ENCODE data around the gene PNPLA5. TPM values are rescaled to one million over a fixed set of nuclear protein-coding genes. Genes with fewer than 3 reads are reported as not detected.

The PNPLA5 gene
- not detected for total RNA-seq

GRCh38 chr22:43891360-43892182 is at the start of gene PNPLA5:
PNPLA5 (minus strand) TSS chr22:43892013; CDS start chr22:43891880, 133 bp downstream.
- no peaks in the 10 kb centered on the region for H3K36me3 ChIP-seq (ENCODE audit: control insufficient read depth in 3 of 3, insufficient read depth in 3 of 3, low read length in 3 of 3)
- H3K4me3 ChIP-seq (ENCODE audit: low read length in 3 of 3) = no peak within 1 kb of the TSS
- H3K4me1 ChIP-seq (ENCODE audit: control insufficient read depth in 3 of 3, insufficient read depth in 3 of 3, low read length in 3 of 3) = peaks cover 0 to 7% (median 0%) of the 10 kb centered on the region in 3 donors
- H3K27me3 ChIP-seq (ENCODE audit: control insufficient read depth in 3 of 3, insufficient read depth in 3 of 3, low read length in 3 of 3) = peaks cover 56 to 70% (median 65%) of the 10 kb centered on the region in 3 donors
- H3K9me3 ChIP-seq (ENCODE audit: control insufficient read depth in 3 of 3, low read length in 3 of 3) = no peaks in the 10 kb centered on the region
- no peak within 1 kb of the TSS for H3K9ac ChIP-seq (ENCODE audit: low read depth in 1 of 3, low read length in 3 of 3)
- H3K27ac ChIP-seq (ENCODE audit: low read depth, low read length) = no peak within 1 kb of the TSS

GRCh38 chr22:43941449-43941848 is 49.6 kb upstream of the PNPLA5 start:
- Histone ChIP-seq H3K27ac (ENCODE audit: low read depth, low read length) (no peak overlapping the region), H3K27me3 (ENCODE audit: control insufficient read depth in 3 of 3, insufficient read depth in 3 of 3, low read length in 3 of 3) (peaks cover 0 to 3% (median 0%) of the 10 kb centered on the region in 3 donors), H3K4me3 (ENCODE audit: low read length in 3 of 3) (no peak overlapping the region), H3K9ac (ENCODE audit: low read depth in 1 of 3, low read length in 3 of 3) (no peak overlapping the region), H3K36me3 (ENCODE audit: control insufficient read depth in 3 of 3, insufficient read depth in 3 of 3, low read length in 3 of 3) (no peaks in the 10 kb centered on the region), H3K9me3 (ENCODE audit: control insufficient read depth in 3 of 3, low read length in 3 of 3) (no peaks in the 10 kb centered on the region), H3K4me1 (ENCODE audit: control insufficient read depth in 3 of 3, insufficient read depth in 3 of 3, low read length in 3 of 3) (peaks cover 0 to 2% (median 0%) of the 10 kb centered on the region in 3 donors)

GRCh38 chr22:43931771-43932170 is 40.0 kb upstream of the PNPLA5 start:
- H3K9ac ChIP-seq (ENCODE audit: low read depth in 1 of 3, low read length in 3 of 3) = no peak overlapping the region
- H3K9me3 ChIP-seq (ENCODE audit: control insufficient read depth in 3 of 3, low read length in 3 of 3) = no peaks in the 10 kb centered on the region
- no peak overlapping the region for H3K4me3 ChIP-seq (ENCODE audit: low read length in 3 of 3)
- peaks cover 3 to 4% (median 4%) of the 10 kb centered on the region in 3 donors for H3K27me3 ChIP-seq (ENCODE audit: control insufficient read depth in 3 of 3, insufficient read depth in 3 of 3, low read length in 3 of 3)
- no peak overlapping the region for H3K27ac ChIP-seq (ENCODE audit: low read depth, low read length)
- peaks cover 0 to 4% (median 2%) of the 10 kb centered on the region in 3 donors for H3K4me1 ChIP-seq (ENCODE audit: control insufficient read depth in 3 of 3, insufficient read depth in 3 of 3, low read length in 3 of 3)
- H3K36me3 ChIP-seq (ENCODE audit: control insufficient read depth in 3 of 3, insufficient read depth in 3 of 3, low read length in 3 of 3) = no peaks in the 10 kb centered on the region

- H3K36me3 ChIP-seq (ENCODE audit: control insufficient read depth in 3 of 3, insufficient read depth in 3 of 3, low read length in 3 of 3) = no peaks in the 10 kb centered on the region
- H3K9me3 ChIP-seq (ENCODE audit: control insufficient read depth in 3 of 3, low read length in 3 of 3) = no peaks in the 10 kb centered on the region
- no peak overlapping the region for H3K4me3 ChIP-seq (ENCODE audit: low read length in 3 of 3)
- H3K4me1 ChIP-seq (ENCODE audit: control insufficient read depth in 3 of 3, insufficient read depth in 3 of 3, low read length in 3 of 3) = peaks cover 13 to 21% (median 20%) of the 10 kb centered on the region in 3 donors
- H3K9ac ChIP-seq (ENCODE audit: low read depth in 1 of 3, low read length in 3 of 3) = no peak overlapping the region
- H3K27me3 ChIP-seq (ENCODE audit: control insufficient read depth in 3 of 3, insufficient read depth in 3 of 3, low read length in 3 of 3) = peaks cover 8 to 12% (median 10%) of the 10 kb centered on the region in 3 donors
- no peak overlapping the region for H3K27ac ChIP-seq (ENCODE audit: low read depth, low read length)
These were observed 37.1 kb upstream of the PNPLA5 start for GRCh38 chr22:43928908-43929307.

GRCh38 chr22:43928468-43928867 is 36.7 kb upstream of the PNPLA5 start:
- Histone ChIP-seq H3K4me3 (ENCODE audit: low read length in 3 of 3) (no peak overlapping the region), H3K9me3 (ENCODE audit: control insufficient read depth in 3 of 3, low read length in 3 of 3) (no peaks in the 10 kb centered on the region), H3K27me3 (ENCODE audit: control insufficient read depth in 3 of 3, insufficient read depth in 3 of 3, low read length in 3 of 3) (peaks cover 8 to 10% (median 8%) of the 10 kb centered on the region in 3 donors), H3K27ac (ENCODE audit: low read depth, low read length) (no peak overlapping the region), H3K36me3 (ENCODE audit: control insufficient read depth in 3 of 3, insufficient read depth in 3 of 3, low read length in 3 of 3) (no peaks in the 10 kb centered on the region), H3K4me1 (ENCODE audit: control insufficient read depth in 3 of 3, insufficient read depth in 3 of 3, low read length in 3 of 3) (peaks cover 13 to 23% (median 20%) of the 10 kb centered on the region in 3 donors), H3K9ac (ENCODE audit: low read depth in 1 of 3, low read length in 3 of 3) (no peak overlapping the region)

GRCh38 chr22:43926349-43926710 is 34.5 kb upstream of the PNPLA5 start:
- Histone ChIP-seq H3K9ac (ENCODE audit: low read depth in 1 of 3, low read length in 3 of 3) (no peak overlapping the region), H3K4me3 (ENCODE audit: low read length in 3 of 3) (no peak overlapping the region), H3K27me3 (ENCODE audit: control insufficient read depth in 3 of 3, insufficient read depth in 3 of 3, low read length in 3 of 3) (peaks cover 8 to 16% (median 13%) of the 10 kb centered on the region in 3 donors), H3K4me1 (ENCODE audit: control insufficient read depth in 3 of 3, insufficient read depth in 3 of 3, low read length in 3 of 3) (peaks cover 13 to 34% (median 30%) of the 10 kb centered on the region in 3 donors), H3K36me3 (ENCODE audit: control insufficient read depth in 3 of 3, insufficient read depth in 3 of 3, low read length in 3 of 3) (no peaks in the 10 kb centered on the region), H3K9me3 (ENCODE audit: control insufficient read depth in 3 of 3, low read length in 3 of 3) (no peaks in the 10 kb centered on the region), H3K27ac (ENCODE audit: low read depth, low read length) (no peak overlapping the region)

- Histone ChIP-seq H3K36me3 (ENCODE audit: control insufficient read depth in 3 of 3, insufficient read depth in 3 of 3, low read length in 3 of 3) (no peaks in the 10 kb centered on the region), H3K27me3 (ENCODE audit: control insufficient read depth in 3 of 3, insufficient read depth in 3 of 3, low read length in 3 of 3) (peaks cover 8 to 18% (median 13%) of the 10 kb centered on the region in 3 donors), H3K9ac (ENCODE audit: low read depth in 1 of 3, low read length in 3 of 3) (peak overlapping the region in 2 of 3 donors; percentile 25 to 36), H3K9me3 (ENCODE audit: control insufficient read depth in 3 of 3, low read length in 3 of 3) (no peaks in the 10 kb centered on the region), H3K4me3 (ENCODE audit: low read length in 3 of 3) (no peak overlapping the region), H3K27ac (ENCODE audit: low read depth, low read length) (no peak overlapping the region), H3K4me1 (ENCODE audit: control insufficient read depth in 3 of 3, insufficient read depth in 3 of 3, low read length in 3 of 3) (peaks cover 13 to 34% (median 32%) of the 10 kb centered on the region in 3 donors)
These were observed 33.9 kb upstream of the PNPLA5 start for GRCh38 chr22:43925433-43926348.

GRCh38 chr22:43924877-43925276 is 33.1 kb upstream of the PNPLA5 start:
- peaks cover 8 to 18% (median 13%) of the 10 kb centered on the region in 3 donors for H3K27me3 ChIP-seq (ENCODE audit: control insufficient read depth in 3 of 3, insufficient read depth in 3 of 3, low read length in 3 of 3)
- peaks cover 13 to 34% (median 32%) of the 10 kb centered on the region in 3 donors for H3K4me1 ChIP-seq (ENCODE audit: control insufficient read depth in 3 of 3, insufficient read depth in 3 of 3, low read length in 3 of 3)
- peak overlapping the region in 1 of 3 donors; percentile 36 for H3K9ac ChIP-seq (ENCODE audit: low read depth in 1 of 3, low read length in 3 of 3)
- no peaks in the 10 kb centered on the region for H3K36me3 ChIP-seq (ENCODE audit: control insufficient read depth in 3 of 3, insufficient read depth in 3 of 3, low read length in 3 of 3)
- no peaks in the 10 kb centered on the region for H3K9me3 ChIP-seq (ENCODE audit: control insufficient read depth in 3 of 3, low read length in 3 of 3)
- no peak overlapping the region for H3K4me3 ChIP-seq (ENCODE audit: low read length in 3 of 3)
- no peak overlapping the region for H3K27ac ChIP-seq (ENCODE audit: low read depth, low read length)

GRCh38 chr22:43923631-43924464 is 32.0 kb upstream of the PNPLA5 start, which contains the start of gene PNPLA3:
PNPLA3 (plus strand) TSS chr22:43923805; CDS start chr22:43923912, 107 bp downstream.
- peak within 1 kb of the TSS in 2 of 3 donors; percentile 67 to 71 for H3K4me3 ChIP-seq (ENCODE audit: low read length in 3 of 3)
- peaks cover 13 to 34% (median 32%) of the 10 kb centered on the region in 3 donors for H3K4me1 ChIP-seq (ENCODE audit: control insufficient read depth in 3 of 3, insufficient read depth in 3 of 3, low read length in 3 of 3)
- H3K27ac ChIP-seq (ENCODE audit: low read depth, low read length) = no peak within 1 kb of the TSS
- no peaks in the 10 kb centered on the region for H3K9me3 ChIP-seq (ENCODE audit: control insufficient read depth in 3 of 3, low read length in 3 of 3)
- peak within 1 kb of the TSS in 2 of 3 donors; percentile 45 to 69 for H3K9ac ChIP-seq (ENCODE audit: low read depth in 1 of 3, low read length in 3 of 3)
- H3K27me3 ChIP-seq (ENCODE audit: control insufficient read depth in 3 of 3, insufficient read depth in 3 of 3, low read length in 3 of 3) = peaks cover 8 to 26% (median 17%) of the 10 kb centered on the region in 3 donors
- no peaks in the 10 kb centered on the region for H3K36me3 ChIP-seq (ENCODE audit: control insufficient read depth in 3 of 3, insufficient read depth in 3 of 3, low read length in 3 of 3)

Data from skeletal muscle tissue (tissue), 4 donors.